DND-41 (cell line): ENCODE measurements around the gene BTBD16.

ENCODE experiments used
- ATAC-seq: fragments of 200-7000 bp; cut with Tn5 transposase; 3 replicates; pipeline ENCODE4 v1.9.1; 2021; ENCODE audit warnings: low read depth; ENCODE audit not compliant: insufficient read depth
- DNase-seq: peaks from one replicate; pipeline ENCODE4 v3.0.0-alpha.2; 2020
- H2AFZ ChIP-seq: 2 replicates; pipeline ENCODE4 v1.6.0; 2012; ENCODE audit warnings: low read depth, low read length
- H3K27ac ChIP-seq: 2 replicates; pipeline ENCODE4 v1.5.1; 2012; ENCODE audit warnings: low read length, inconsistent platforms
- H3K27me3 ChIP-seq: fragments of 200-600 bp; sonication (generic); 2 replicates; pipeline ENCODE4 v1.6.0; 2012; ENCODE audit warnings: low read length, mild to moderate bottlenecking, inconsistent platforms; ENCODE audit not compliant: insufficient read depth, poor library complexity
- H3K36me3 ChIP-seq: 2 replicates; pipeline ENCODE4 v1.5.1; 2012; ENCODE audit warnings: low read length, inconsistent platforms; ENCODE audit not compliant: insufficient read depth
- H3K4me1 ChIP-seq: 2 replicates; pipeline ENCODE4 v1.5.1; 2012; ENCODE audit warnings: mild to moderate bottlenecking, low read length; ENCODE audit not compliant: insufficient read depth
- H3K4me2 ChIP-seq: 2 replicates; pipeline ENCODE4 v1.6.0; 2012; ENCODE audit warnings: mild to moderate bottlenecking, moderate library complexity, low read length, inconsistent platforms; ENCODE audit not compliant: insufficient read depth
- H3K4me3 ChIP-seq, 2 experiments: fragments of 200-600 bp in 1 of 2; shearing (Covaris generic) in 1 of 2; 2 replicates each; pipeline ENCODE4 v1.5.1; 2012 to 2016; ENCODE audit warnings: inconsistent platforms in 2 of 2, low read length in 2 of 2, mild to moderate bottlenecking in 2 of 2, low read depth in 1 of 2, moderate library complexity in 1 of 2
- H3K79me2 ChIP-seq: 2 replicates; pipeline ENCODE4 v1.6.0; 2012; ENCODE audit warnings: low read length, inconsistent platforms; ENCODE audit not compliant: insufficient read depth
- H3K9ac ChIP-seq: 2 replicates; pipeline ENCODE4 v1.6.0; 2012; ENCODE audit warnings: low read depth, mild to moderate bottlenecking, inconsistent platforms, low read length, moderate library complexity
- H3K9me3 ChIP-seq: 2 replicates; pipeline ENCODE4 v1.5.1; 2012; ENCODE audit warnings: low read length, moderate library complexity, mild to moderate bottlenecking, inconsistent platforms; ENCODE audit not compliant: insufficient read depth, severe bottlenecking
- H4K20me1 ChIP-seq: 2 replicates; pipeline ENCODE4 v1.6.0; 2012; ENCODE audit warnings: low read length; ENCODE audit not compliant: insufficient read depth
- EZH2 ChIP-seq: IDR thresholded peaks from 3 replicates; pipeline ENCODE4 v1.6.1; 2012; ENCODE audit warnings: borderline replicate concordance, low read depth, mild to moderate bottlenecking, moderate library complexity, low read length, inconsistent platforms; ENCODE audit not compliant: severe bottlenecking
- TF ChIP-seq, protein P1 (sequence below): IDR thresholded peaks from 2 replicates; pipeline ENCODE4 v1.5.1; 2012; ENCODE audit warnings: borderline replicate concordance, low read length, moderate library complexity, mild to moderate bottlenecking; ENCODE audit not compliant: poor library complexity, severe bottlenecking; ENCODE audit errors: extremely low read depth

BTBD16 gene

DNA sequence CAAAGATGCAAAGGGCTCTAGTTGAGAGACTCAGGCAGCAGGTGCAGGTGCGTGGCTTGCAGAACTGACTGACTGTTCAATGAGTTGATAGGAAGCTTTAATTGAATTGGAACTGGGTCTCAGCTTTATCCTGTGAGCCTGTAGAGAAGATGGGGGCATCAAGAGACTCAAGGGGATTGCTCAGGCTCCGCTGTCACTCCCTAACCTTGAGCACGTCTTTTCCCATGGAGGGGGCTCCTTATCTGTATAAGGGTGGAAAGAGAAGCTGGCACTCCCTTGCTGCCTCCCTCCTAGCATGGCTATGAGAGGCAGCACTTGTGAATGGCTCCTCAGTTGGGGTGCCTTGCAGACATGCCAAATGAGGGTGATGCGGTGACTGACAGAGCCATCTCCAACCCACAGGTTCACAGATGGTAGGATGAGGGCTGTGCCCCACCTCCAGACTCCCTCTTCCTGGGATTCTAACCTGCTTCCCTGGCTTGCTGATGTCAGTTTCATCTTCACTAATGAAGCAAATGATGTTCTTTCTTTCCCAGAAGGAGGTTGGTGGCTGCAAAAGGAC lies 91.0 kb downstream of the BTBD16 start:
- no peak overlapping the region for H3K27ac ChIP-seq
- H3K79me2 ChIP-seq: no peaks in the 10 kb centered on the region
- DNase-seq: no peak
- H2AFZ ChIP-seq: no peak overlapping the region
- no peaks in the 10 kb centered on the region for H3K4me1 ChIP-seq
- H3K4me2 ChIP-seq: no peak overlapping the region
- TF ChIP-seq, protein P1, sequence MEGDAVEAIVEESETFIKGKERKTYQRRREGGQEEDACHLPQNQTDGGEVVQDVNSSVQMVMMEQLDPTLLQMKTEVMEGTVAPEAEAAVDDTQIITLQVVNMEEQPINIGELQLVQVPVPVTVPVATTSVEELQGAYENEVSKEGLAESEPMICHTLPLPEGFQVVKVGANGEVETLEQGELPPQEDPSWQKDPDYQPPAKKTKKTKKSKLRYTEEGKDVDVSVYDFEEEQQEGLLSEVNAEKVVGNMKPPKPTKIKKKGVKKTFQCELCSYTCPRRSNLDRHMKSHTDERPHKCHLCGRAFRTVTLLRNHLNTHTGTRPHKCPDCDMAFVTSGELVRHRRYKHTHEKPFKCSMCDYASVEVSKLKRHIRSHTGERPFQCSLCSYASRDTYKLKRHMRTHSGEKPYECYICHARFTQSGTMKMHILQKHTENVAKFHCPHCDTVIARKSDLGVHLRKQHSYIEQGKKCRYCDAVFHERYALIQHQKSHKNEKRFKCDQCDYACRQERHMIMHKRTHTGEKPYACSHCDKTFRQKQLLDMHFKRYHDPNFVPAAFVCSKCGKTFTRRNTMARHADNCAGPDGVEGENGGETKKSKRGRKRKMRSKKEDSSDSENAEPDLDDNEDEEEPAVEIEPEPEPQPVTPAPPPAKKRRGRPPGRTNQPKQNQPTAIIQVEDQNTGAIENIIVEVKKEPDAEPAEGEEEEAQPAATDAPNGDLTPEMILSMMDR: no peak
- TF ChIP-seq EZH2: no peak
- no peaks in the 10 kb centered on the region for H3K36me3 ChIP-seq
- no peaks in the 10 kb centered on the region for H3K27me3 ChIP-seq
- H4K20me1 ChIP-seq: no peaks in the 10 kb centered on the region
- H3K9me3 ChIP-seq: peaks cover 11% of the 10 kb centered on the region
- ATAC-seq: no peak
- no peak overlapping the region for H3K9ac ChIP-seq
- no peak overlapping the region for H3K4me3 ChIP-seq

DNA sequence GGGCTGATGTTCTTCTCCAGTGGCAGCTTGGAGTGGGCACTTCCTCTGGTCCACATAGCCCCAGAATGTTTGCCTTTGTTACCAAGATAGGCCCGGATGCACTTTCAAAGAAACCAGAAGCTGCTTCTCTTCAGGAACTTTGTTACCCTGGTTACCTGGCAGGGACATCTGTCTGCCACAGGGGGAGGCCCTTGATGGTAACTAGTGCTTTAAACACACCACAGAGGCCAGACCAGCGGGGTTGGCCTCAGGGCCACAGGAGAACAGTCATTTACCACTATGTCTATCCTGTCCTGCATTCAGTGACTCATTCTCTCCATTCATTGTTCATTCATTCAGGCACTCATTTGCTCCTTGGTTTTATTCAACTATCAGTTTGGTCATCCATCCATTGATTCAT lies 91.5 kb downstream of the BTBD16 start:
- no peak overlapping the region for H3K4me2 ChIP-seq
- no peak overlapping the region for H2AFZ ChIP-seq
- H3K9ac ChIP-seq: no peak overlapping the region
- H3K36me3 ChIP-seq: no peaks in the 10 kb centered on the region
- no peak for TF ChIP-seq EZH2
- TF ChIP-seq, protein P1: no peak
- no peak for DNase-seq
- H3K79me2 ChIP-seq: no peaks in the 10 kb centered on the region
- ATAC-seq: no peak
- H3K27ac ChIP-seq: no peak overlapping the region
- no peaks in the 10 kb centered on the region for H3K4me1 ChIP-seq
- peaks cover 11% of the 10 kb centered on the region for H3K9me3 ChIP-seq
- H3K4me3 ChIP-seq: no peak overlapping the region
- H4K20me1 ChIP-seq: no peaks in the 10 kb centered on the region
- H3K27me3 ChIP-seq: no peaks in the 10 kb centered on the region

DNA sequence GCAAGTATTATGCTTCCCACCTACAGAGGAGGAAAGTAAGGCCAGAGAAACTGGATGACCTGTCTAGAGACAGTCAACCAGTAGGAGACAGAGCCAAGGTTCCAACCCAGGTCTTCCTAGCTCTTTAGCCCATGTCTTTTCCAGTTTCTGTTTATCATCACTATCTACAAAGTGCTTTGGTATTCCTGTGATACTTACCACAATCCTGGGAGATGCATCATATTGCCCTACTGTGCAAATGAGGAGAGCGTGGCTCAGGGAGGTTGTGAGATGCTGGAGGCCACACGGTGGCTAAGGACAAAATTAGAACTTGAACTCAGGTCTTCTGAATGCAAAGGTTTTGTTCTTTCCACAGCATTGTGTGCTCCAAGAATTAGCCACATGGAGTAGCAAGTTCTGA lies 92.2 kb downstream of the BTBD16 start:
- no peak overlapping the region for H3K4me3 ChIP-seq
- no peaks in the 10 kb centered on the region for H3K27me3 ChIP-seq
- no peak overlapping the region for H3K9ac ChIP-seq
- peaks cover 5% of the 10 kb centered on the region for H3K9me3 ChIP-seq
- H2AFZ ChIP-seq: no peak overlapping the region
- no peak overlapping the region for H3K4me2 ChIP-seq
- no peak overlapping the region for H3K27ac ChIP-seq
- H3K4me1 ChIP-seq: no peaks in the 10 kb centered on the region
- ATAC-seq: no peak
- TF ChIP-seq, protein P1: no peak
- H3K79me2 ChIP-seq: no peaks in the 10 kb centered on the region
- no peaks in the 10 kb centered on the region for H4K20me1 ChIP-seq
- H3K36me3 ChIP-seq: no peaks in the 10 kb centered on the region
- DNase-seq: no peak
